Left kidney (tissue), 2 donors: ENCODE results near the gene GAA. TPM values are rescaled to one million over a fixed set of nuclear protein-coding genes. Genes with fewer than 3 reads are reported as not detected.
A peak's percentile ranks its signal among the peaks of the same experiment; 100 is the strongest.
"Not testable (repeated sequence)": the region's sequence is repeated elsewhere in the genome, so short reads cannot be mapped to it uniquely, and the experiment has no call there.

ENCODE experiments used
- DNase-seq: peaks from one replicate; pipeline ENCODE4 v3.0.0-alpha.2; 2013
- polyA plus RNA-seq: library from polyadenylated mRNA; unstranded; fragments of 120-200 nt; gene quantifications from one replicate; pipeline ENCODE4 v1.2.1, GENCODE V29; 2013; ENCODE audit not compliant: insufficient read length

GAA gene
- polyA plus RNA-seq, 1 donor, result 33.3 TPM

DNA sequence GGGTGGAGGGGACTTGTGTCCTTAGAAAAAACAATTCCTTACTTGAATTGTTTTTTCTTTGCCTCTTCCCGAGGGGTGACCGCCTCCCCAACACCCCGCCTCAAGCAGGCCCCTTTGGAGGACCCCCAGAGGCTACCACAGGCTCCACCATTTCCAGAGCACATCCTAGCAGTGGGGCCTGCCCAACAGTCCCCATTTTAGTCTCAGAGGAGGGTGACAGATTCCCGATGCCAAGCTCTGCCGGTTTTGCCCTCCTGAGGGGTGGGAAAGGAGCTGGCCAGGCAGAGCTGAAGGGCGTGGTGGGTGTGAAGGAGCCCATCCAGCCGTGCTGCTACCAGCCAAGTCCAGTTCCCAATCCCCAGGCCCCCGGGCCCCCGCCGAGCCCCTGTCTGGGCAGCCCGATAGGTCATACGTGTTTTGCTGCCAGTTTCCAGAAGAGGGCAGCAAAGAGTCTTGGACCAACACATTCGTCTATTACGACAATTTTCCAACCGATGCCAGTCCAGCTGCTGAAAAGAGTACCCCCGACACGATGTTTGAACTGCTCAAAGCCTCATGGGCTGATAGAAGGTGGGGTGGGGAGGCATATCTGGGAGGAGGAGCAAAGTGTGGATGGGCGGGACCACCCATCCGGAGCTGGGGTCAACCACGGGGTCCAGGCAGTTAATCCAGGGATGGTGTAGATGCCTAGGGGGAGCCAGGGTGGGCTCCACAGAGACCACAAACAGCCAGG, 18.8 kb upstream of the GAA start:
- peak; percentile 72 for DNase-seq

DNA sequence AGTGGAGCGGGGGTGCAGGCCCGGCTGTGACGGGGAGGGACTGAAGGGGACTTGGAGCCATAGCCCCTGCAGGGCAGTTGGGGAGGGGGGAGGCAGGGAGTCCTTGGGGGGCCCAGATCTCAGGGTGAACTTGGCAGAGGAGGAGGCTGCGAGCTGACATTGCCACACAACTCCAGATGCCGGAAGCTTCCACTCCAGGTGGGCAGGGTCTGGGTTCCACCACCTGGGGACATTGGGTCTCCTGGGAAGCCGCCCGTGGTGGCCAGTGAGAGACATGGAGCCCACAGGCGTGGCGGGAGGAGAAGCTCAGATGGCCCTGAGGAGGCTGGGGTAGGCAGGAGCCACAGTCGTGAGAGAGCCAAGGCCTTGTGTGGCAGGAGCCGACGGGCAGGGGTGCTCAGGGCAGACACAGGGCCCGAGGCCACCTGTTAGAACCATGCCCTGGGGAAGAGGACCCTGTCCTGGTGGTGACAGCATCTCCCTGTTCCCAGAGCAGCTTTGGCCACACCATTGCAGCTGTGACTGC, 18.2 kb upstream of the GAA start:
- DNase-seq, result no peak

DNA sequence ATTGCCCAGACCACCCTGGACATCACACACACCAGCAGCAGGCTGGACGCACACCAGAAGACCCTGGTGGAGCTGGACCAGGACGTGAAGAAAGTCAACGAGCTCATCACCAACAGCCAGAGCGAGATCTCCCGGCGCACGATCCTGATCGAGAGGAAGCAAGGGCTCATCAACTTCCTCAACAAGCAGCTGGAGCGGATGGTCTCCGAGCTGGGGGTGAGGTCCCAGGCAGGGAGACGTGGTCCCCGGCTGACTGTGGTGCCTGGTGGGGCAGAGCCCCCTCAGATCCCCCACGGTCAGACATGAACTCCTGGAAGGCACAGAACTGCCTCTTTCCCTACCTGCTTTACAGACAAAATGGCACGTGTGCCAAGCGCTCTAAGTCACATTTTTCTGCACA, 16.6 kb upstream of the GAA start:
- no peak for DNase-seq

DNA sequence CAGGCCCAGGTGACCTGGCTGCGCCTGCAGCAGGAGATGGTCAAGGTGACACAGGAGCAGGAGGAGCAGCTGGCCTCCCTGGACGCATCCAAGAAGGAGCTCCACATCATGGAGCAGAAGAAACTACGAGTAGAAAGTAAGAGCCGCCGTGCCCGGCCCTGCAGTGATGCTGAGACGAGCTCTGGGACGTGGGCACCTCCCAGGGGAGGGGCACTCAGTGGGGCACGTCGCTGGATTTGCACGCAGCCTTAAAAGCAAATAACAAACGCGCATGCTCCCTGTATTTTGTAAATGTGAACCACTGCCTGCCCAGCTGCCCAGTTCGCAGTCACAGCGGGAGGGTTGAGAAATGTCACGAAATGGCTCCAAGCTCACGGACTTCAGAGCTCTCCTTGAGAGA, 15.3 kb upstream of the GAA start:
- DNase-seq, result no peak

DNA sequence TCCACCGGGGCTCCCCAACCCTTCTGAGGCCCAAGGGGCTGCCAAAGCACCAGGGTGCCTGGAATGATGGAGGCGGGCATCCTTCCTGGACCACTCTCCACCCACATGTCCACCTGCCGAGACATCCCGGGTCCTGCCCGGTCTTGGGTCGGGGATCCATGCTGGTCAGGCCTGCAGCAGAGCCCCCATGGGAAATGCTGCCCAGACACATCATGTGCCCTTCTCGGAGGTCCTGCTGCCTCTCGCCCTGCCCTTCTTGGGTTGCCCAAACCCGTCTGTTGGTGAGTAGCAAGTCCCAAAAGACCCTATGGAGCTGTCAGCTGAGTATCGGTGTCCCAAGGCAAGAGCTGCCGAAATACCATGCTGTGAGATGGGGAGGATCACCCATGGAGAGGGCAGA, 14.8 kb upstream of the GAA start:
- no peak for DNase-seq

DNA sequence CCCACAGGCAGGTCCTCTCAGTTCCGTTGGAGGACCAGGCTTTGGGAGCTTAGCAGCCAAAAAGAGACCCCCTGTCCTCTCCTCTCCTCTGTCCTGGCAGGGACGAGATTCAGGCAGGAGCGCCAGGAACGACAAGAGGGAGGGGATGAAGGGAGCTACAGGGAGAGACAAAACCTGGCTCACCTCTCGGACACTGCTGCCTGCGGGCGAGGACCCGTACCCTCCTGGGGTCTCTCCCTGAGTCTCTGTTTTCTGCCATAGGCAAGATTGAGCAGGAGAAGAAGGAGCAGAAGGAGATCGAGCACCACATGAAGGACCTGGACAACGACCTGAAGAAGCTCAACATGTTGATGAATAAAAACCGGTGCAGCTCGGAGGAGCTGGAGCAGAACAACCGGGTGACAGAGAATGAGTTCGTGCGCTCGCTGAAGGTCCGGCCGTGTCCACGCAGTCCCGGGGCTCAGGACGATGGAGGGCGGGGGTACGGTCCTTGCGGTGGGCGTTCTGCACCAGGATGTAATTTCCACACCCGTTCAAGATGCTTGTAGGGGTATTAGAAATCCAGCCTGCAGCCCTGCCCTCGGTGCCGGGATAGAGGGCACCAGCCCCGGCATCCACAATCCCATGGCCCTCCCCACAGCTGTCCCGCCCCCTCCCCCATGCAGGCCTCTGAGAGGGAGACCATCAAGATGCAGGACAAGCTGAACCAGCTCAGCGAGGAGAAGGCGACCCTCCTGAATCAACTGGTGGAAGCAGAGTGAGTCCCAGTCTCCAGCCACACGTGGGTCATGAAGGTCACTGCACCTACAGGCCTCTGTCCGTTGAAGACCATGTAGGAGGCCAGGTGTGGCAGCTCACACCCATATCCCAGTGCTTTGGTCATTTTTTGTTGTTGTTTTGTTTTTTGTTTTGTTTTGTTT, 13.8 kb upstream of the GAA start:
- no peak for DNase-seq

DNA sequence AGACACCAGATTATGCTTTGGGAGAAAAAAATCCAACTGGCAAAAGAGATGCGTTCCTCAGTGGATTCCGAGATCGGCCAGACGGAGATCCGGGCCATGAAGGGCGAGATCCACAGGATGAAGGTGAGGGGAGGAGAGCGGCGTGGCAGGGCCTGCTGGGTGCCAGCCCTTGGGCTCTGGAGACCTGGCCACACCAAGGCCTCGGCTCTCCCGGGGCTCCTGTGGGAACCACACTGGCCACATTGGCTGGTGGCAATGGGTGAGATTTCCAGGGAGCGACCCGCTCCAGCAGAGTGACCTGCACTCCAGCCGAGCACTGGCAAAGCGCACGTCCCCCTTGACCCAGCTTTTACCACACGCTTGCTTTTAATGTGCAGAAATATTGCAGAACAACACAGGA, 11.6 kb upstream of the GAA start:
- no peak for DNase-seq

DNA sequence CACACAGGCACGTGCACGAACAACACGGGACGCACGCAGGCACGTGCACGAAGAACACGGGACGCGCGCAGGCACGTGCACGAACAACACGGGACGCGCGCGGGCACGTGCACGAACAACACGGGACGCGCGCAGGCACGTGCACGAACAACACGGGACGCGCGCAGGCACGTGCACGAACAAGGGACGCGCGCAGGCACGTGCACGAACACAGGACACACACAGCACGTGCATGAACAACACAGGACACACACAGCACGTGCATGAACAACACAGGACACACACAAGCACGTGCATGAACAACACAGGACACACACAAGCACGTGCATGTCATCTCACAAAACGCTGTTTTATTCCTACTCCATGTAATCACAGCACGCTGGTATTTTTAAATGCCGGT, 11.2 kb upstream of the GAA start:
- DNase-seq, result not testable (repeated sequence)

DNA sequence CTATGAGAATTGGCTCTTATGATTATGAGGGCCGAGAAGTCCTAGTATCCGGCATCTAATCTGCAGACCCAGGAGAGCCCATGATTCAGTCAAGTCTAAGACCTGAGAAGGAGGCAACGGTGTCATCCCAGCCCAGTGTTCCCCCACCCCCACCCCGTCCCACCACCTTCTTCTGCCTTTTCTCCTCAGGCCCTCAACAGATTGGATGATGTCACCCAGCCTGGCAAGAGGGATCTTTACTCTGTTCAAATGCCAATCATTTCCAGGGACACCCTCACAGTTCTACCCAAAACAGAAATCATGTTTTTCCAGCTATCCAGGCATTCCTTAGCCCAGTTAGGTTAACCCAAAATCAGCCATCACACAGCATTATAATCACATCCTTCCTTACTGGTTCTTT, 10.0 kb upstream of the GAA start:
- no peak for DNase-seq

DNA sequence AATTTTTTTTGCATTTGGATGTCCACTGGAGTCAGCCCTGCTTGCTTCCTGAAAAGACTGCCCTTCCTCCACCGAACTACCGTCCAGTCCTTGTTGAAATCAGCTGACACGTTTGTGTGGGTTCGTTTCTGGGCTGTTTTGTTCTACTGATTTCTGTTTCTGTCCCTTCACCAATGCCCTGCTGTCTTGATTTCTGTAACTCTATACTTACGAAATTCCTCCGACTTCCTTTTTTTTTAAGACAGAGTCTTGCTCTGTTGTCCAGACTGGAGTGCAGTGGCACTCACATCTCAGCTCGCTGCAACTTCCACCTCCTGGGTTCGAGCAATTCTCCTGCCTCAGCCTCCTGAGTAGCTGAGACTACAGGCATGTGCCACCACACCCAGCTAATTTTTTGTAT, 8.4 kb upstream of the GAA start:
- DNase-seq, result no peak

DNA sequence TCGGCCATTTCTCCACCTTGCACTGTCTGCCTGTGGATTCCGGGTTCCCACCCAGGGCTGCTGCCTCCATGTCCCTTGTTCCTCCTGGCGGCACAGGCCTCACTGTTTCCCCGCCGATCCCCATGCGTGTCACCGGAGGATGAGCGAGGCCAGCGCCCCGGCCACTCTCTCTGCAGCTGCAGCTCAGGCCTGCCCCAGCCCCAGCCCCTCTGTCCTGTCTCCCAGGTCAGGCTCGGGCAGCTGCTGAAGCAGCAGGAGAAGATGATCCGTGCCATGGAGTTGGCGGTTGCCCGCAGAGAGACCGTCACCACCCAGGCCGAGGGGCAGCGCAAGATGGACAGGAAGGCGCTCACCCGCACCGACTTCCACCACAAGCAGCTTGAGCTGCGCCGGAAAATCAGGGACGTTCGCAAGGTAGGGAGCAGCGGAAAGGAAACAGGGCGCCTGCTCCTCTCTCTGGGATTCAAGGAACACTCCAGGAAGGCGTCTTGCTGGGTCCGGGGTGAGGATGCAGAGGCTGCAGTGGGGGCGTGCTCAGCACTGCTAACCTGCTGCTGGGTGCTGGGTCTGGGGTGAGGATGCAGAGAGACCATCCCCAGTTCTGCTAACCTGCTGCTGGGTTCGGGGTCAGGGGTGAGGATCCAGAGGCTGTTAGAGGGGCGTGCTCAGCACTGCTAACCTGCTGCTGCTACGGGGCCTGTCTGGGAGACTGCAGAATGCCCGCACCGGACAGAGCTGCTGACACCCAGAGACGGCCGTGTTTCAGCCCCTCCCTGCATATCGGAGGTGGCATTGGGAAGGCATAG, 6.1 kb upstream of the GAA start:
- DNase-seq, result no peak

DNA sequence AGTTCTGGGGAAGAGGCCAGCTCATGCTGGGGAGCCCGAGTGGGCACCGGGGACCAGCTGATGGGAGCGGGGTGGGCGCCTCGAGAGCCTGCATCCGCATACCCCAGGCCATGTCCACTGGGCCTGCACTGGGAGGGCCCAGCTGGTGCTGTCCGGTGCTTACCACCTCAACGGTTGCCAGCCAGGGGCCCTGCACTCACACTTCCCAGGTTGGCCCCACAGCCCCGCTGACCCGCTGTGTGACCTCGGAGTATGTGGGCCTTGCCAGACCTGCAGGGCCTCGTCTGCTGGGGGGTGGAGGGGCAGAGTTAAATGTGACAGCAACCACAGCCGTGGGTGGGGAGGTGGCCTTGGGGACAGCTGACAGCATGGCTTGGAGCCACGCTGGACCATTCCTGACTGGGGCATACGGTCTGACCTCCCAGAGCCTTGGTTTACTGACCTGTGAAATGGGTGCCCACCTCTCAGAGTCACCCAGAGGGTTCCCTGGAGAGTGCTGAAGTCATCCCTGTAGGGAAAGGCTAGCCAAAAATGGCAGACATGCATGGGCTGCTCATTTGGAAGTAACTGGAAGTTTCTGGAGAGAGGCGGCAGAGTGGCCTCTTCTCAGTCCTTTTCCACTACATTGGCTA, 5.4 kb upstream of the GAA start:
- DNase-seq, result no peak

DNA sequence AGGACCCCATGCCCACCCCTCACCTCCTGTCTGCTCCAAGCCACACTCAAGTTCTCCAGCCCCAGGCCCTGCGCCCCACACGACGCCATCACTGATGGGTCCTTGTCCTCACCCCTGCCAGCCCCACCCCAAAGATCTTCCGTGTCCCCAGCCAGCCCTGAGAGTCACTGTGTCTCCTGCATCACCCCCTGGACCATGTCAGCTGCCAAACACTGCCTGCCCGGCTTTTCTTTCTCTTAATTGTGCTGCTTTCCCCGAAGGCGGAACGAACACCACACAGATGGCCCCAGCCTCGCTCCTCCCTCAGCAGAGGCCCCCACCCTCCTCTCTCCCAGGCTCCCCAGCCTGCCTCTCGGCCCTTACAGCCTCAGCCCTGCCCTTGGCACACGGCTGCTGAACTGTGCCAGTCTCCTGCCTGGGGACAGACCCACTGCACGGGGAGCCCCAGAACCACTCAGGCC, 4.8 kb upstream of the GAA start:
- DNase-seq, result no peak

DNA sequence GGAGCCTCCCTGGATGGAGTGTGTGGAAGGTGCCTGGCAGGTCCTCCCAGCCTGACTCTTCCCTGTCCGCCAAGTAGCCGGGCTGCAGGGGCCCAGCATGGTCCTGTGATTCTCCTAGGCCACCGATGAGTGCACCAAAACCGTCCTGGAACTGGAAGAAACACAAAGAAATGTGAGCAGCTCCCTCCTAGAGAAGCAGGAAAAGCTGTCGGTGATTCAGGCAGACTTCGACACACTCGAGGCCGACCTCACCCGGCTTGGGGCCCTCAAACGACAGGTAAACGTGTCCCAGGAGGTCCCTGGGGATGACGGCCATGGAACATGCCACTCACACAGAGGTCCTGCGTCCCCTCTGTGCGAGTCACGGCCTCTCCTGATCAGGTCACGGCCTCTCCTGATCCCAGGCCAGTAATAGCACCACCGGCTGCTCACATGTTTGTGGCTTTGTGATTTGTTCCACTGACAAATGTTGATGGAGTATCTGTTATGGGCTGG, 4.2 kb upstream of the GAA start:
- DNase-seq, result no peak

DNA sequence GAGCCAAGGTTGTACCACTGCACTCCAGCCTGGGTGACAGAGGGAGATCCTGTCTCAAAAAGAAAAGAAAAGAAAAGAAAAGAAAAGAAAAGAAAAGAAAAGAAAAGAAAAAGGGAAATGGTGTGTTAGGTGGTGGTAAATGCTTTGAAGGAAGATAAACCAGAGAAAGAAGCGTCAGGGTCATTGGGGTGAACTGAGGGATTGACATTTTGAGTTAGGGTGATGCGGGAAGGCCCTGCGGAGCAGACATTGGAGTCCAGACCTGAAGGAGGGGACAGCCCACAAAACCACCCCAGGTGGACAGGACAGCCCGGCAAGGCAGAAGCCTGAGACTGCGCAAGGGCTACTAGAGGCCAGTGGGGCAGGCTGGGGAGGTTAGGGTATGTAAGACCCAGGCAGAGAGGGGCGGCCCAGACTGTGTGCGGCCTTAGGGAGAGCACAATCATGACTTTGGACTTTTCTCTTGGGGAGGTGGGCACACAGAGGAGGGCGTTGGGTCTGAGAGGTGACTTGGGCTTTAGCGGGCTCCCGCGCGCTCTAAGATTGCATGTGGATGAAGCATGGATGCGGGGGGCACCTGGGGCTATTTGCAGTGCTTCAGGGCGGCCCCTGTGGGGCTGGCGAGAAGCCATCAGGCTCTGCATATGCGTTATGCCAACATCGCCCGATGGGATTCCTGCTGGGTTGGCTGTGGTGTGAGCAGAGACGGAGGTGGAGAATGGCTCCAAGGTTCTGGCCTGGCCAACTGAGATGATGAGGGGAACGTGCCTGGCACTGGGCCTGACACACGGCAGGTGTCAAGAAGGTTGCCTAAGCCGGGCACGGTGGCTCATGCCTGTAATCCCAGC, 3.3 kb upstream of the GAA start:
- DNase-seq, result no peak

DNA sequence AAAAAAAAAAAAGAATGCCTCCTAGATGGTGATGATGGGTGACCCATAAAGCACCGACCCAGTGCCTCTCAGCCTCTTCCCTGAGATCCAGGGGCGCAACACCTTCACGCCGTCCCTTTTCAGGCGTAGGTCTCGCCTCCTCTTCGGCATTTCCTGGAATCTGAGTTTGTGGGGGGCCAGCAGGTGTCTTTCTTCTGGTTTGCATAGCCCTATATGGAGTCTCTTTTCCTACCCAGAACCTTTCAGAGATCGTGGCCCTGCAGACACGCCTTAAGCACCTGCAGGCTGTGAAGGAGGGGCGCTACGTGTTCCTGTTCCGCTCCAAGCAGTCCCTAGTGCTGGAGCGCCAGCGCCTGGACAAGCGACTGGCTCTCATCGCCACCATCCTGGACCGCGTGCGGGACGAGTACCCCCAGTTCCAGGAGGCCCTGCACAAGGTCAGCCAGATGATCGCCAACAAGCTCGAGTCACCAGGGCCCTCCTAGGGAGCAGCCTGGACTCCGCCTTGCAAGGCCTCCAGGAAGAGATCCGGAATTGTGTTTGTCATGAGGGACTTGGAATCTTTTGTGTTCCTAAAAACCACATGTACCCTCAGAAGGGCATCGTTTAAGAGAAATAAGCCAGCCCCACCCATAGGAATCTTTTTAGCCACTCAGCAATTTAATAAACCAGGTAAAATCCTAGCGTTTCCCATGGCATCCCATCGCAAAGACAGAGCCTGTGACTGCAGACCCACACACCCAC, 1.9 kb upstream of the GAA start:
- DNase-seq, result no peak

DNA sequence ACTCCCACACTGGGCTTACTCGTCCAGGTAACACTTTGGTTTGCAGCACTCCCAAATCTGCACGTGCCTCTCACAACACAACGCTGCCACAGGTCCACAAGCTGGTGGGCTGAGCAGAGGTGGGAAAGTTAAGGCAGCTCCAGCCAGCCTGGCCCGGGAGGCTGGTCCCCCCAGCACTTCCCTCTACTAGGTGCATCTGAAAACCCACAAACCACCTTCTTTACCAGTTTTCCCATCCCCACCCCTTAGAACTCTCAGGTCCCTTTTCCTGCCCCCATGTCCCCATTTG, 1.4 kb upstream of the GAA start:
- DNase-seq, result no peak

DNA sequence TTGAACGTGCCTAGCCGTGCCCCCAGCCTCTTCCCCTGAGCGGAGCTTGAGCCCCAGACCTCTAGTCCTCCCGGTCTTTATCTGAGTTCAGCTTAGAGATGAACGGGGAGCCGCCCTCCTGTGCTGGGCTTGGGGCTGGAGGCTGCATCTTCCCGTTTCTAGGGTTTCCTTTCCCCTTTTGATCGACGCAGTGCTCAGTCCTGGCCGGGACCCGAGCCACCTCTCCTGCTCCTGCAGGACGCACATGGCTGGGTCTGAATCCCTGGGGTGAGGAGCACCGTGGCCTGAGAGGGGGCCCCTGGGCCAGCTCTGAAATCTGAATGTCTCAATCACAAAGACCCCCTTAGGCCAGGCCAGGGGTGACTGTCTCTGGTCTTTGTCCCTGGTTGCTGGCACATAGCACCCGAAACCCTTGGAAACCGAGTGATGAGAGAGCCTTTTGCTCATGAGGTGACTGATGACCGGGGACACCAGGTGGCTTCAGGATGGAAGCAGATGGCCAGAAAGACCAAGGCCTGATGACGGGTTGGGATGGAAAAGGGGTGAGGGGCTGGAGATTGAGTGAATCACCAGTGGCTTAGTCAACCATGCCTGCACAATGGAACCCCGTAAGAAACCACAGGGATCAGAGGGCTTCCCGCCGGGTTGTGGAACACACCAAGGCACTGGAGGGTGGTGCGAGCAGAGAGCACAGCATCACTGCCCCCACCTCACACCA, 724 bp downstream of the GAA start:
- DNase-seq, result no peak

DNA sequence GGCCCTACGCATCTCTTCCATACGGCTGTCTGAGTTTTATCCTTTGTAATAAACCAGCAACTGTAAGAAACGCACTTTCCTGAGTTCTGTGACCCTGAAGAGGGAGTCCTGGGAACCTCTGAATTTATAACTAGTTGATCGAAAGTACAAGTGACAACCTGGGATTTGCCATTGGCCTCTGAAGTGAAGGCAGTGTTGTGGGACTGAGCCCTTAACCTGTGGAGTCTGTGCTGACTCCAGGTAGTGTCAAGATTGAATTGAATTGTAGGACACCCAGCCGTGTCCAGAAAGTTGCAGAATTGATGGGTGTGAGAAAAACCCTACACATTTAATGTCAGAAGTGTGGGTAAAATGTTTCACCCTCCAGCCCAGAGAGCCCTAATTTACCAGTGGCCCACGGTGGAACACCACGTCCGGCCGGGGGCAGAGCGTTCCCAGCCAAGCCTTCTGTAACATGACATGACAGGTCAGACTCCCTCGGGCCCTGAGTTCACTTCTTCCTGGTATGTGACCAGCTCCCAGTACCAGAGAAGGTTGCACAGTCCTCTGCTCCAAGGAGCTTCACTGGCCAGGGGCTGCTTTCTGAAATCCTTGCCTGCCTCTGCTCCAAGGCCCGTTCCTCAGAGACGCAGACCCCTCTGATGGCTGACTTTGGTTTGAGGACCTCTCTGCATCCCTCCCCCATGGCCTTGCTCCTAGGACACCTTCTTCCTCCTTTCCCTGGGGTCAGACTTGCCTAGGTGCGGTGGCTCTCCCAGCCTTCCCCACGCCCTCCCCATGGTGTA, 1.5 kb downstream of the GAA start:
- DNase-seq, result no peak
